Measurements from ENCODE around the gene SLC25A22.

The SLC25A22 gene

GRCh38 chr11:804599-804964 lies 6.5 kb upstream of the SLC25A22 start:
- peak overlapping the region; percentile 55 for H3K4me3 ChIP-seq (ENCODE audit: low read depth, low read length)
- no peak for TF ChIP-seq POLR2A (IDR thresholded peaks at IDR 0.05; ENCODE audit: extremely low read depth, insufficient read length)
- no peak for TF ChIP-seq MYC (IDR thresholded peaks at IDR 0.05; ENCODE audit: low read depth, low read length)
- TF ChIP-seq MAX (IDR thresholded peaks at IDR 0.05; ENCODE audit: low read depth, low read length), result no peak
- TF ChIP-seq CTCF (IDR thresholded peaks at IDR 0.05; ENCODE audit: low read depth, low read length), result no peak
- DNase-seq (ENCODE audit: low read depth), result no peak

GRCh38 chr11:803770-804598 lies 5.9 kb upstream of the SLC25A22 start:
- DNase-seq (ENCODE audit: low read depth), result no peak
- TF ChIP-seq CTCF (IDR thresholded peaks at IDR 0.05; ENCODE audit: low read depth, low read length) (no peak), MAX (IDR thresholded peaks at IDR 0.05; ENCODE audit: low read depth, low read length) (no peak), POLR2A (IDR thresholded peaks at IDR 0.05; ENCODE audit: extremely low read depth, insufficient read length) (no peak), MYC (IDR thresholded peaks at IDR 0.05; ENCODE audit: low read depth, low read length) (no peak)
- H3K4me3 ChIP-seq (ENCODE audit: low read depth, low read length), result peak overlapping the region; percentile 55

- DNase-seq (ENCODE audit: low read depth), result no peak
- no peak overlapping the region for H3K4me3 ChIP-seq (ENCODE audit: low read depth, low read length)
- TF ChIP-seq MAX (IDR thresholded peaks at IDR 0.05; ENCODE audit: low read depth, low read length) (no peak), POLR2A (IDR thresholded peaks at IDR 0.05; ENCODE audit: extremely low read depth, insufficient read length) (no peak), MYC (IDR thresholded peaks at IDR 0.05; ENCODE audit: low read depth, low read length) (no peak), CTCF (IDR thresholded peaks at IDR 0.05; ENCODE audit: low read depth, low read length) (no peak)
Observed at GRCh38 chr11:803467-803742, 5.3 kb upstream of the SLC25A22 start.

- TF ChIP-seq POLR2A (IDR thresholded peaks at IDR 0.05; ENCODE audit: extremely low read depth, insufficient read length), result no peak
- TF ChIP-seq MYC (IDR thresholded peaks at IDR 0.05; ENCODE audit: low read depth, low read length), result no peak
- no peak for TF ChIP-seq MAX (IDR thresholded peaks at IDR 0.05; ENCODE audit: low read depth, low read length)
- no peak for TF ChIP-seq CTCF (IDR thresholded peaks at IDR 0.05; ENCODE audit: low read depth, low read length)
- no peak for DNase-seq (ENCODE audit: low read depth)
- no peak overlapping the region for H3K4me3 ChIP-seq (ENCODE audit: low read depth, low read length)
Observed at GRCh38 chr11:802693-803466, 4.8 kb upstream of the SLC25A22 start.

- DNase-seq (ENCODE audit: low read depth), result no peak
- TF ChIP-seq CTCF (IDR thresholded peaks at IDR 0.05; ENCODE audit: low read depth, low read length) (no peak), POLR2A (IDR thresholded peaks at IDR 0.05; ENCODE audit: extremely low read depth, insufficient read length) (no peak), MAX (IDR thresholded peaks at IDR 0.05; ENCODE audit: low read depth, low read length) (no peak), MYC (IDR thresholded peaks at IDR 0.05; ENCODE audit: low read depth, low read length) (no peak)
- no peak overlapping the region for H3K4me3 ChIP-seq (ENCODE audit: low read depth, low read length)
Observed at GRCh38 chr11:802018-802617, 4.0 kb upstream of the SLC25A22 start.
